LNCaP clone FGC (cell line): ENCODE results near the gene KBTBD12.
"Not testable (repeated sequence)": the region's sequence is repeated elsewhere in the genome, so short reads cannot be mapped to it uniquely, and the experiment has no call there.

Experiments
- DNase-seq: peaks from one replicate; pipeline ENCODE4 v3.0.0-alpha.2; 2011; ENCODE audit warnings: low read depth
- H3K4me3 ChIP-seq: 2 replicates; pipeline ENCODE4 v1.5.1; 2011; ENCODE audit warnings: mild to moderate bottlenecking, low read depth, low read length, control low read depth
- CTCF ChIP-seq: IDR thresholded peaks from 2 replicates; pipeline ENCODE4 v1.5.1; 2012; ENCODE audit warnings: mild to moderate bottlenecking; ENCODE audit not compliant: control insufficient read depth, insufficient read depth; ENCODE audit errors: extremely low read depth

Gene KBTBD12

GRCh38 chr3:127902486-127902885, 12.5 kb upstream of the KBTBD12 start:
- DNase-seq: no peak
- TF ChIP-seq CTCF: no peak
- no peak overlapping the region for H3K4me3 ChIP-seq

DNA sequence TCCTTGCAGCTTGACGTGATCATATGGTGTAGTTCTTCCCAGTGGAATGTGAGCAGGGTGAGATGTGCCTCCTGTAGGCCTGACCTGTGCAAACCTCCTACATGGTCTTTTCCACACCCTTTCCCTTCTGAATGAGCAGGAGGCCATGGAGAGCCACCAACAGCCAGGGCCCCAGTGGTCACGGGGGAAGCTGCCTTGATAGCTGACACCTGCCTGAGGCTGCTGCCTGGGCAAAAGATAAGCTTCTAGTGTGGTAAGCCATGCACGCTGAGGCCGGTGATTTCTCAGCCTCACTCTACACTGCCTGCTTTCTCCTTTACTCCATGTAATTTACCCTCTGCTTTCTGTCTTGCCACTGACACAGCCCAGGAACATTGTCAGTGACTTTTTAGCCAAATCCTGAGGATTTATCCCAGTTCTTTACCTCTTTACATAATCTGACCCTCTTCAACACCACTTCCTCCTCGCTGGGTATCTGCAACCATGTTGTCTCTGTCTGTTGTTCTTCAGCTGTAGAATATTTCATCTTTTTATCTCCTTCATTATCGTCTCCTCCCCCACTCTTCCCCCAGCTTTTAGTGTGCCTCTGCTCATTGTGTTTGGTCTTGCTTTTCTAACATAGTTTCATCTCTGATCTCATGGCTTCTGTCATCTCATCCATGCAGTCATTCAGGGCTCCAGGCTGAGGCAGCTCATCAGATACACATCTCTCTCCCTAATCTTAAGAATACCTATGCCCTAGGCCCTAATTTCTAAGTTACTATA, 11.2 kb upstream of the KBTBD12 start:
- no peak overlapping the region for H3K4me3 ChIP-seq
- no peak for DNase-seq
- no peak for TF ChIP-seq CTCF

DNA sequence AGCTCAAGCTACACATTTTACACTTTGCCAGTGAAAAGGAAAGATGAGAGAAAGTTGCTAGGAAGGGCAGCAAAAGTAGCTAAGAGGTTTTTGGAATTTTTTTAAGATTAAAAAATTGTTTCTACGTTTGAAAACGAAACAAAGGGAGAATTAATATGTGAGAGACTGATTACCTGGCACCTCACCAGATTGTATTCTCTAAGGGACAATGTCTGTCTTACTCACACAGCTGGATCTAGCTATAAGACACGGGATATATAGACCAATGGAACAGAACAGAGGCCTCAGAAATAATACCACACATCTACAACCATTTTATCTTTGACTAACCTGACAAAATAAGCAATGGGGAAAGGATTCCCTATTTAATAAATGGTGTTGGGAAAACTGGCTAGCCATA, 9.5 kb upstream of the KBTBD12 start:
- no peak for TF ChIP-seq CTCF
- H3K4me3 ChIP-seq: no peak overlapping the region
- no peak for DNase-seq

GRCh38 chr3:127906653-127907052, 8.4 kb upstream of the KBTBD12 start:
- DNase-seq, H3K4me3 ChIP-seq: not testable (repeated sequence)

DNA sequence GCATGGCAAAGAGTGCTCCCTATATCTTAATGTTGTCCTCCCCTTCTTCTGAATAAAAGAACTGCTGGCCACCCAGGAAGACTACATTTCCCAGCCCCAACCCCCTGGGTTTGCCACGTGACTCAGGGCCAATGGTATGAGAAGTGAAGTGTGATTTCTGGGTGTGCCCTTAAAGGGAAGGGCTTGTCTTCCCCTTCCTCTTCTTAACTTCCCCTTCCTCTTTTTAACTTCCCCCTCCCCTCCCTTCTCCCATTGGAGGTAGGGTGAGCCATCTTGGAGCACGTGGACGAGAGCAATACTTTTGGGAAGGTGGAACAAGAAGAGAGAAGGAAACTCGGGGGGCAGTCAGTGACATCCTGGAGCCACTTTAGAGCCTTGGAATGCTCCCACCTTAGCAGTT, 6.8 kb upstream of the KBTBD12 start:
- no peak for DNase-seq
- TF ChIP-seq CTCF: no peak
- H3K4me3 ChIP-seq: no peak overlapping the region

- H3K4me3 ChIP-seq: no peak overlapping the region
- TF ChIP-seq CTCF: no peak
- no peak for DNase-seq
Observed at GRCh38 chr3:127908951-127909350, 6.1 kb upstream of the KBTBD12 start.

- no peak for DNase-seq
- TF ChIP-seq CTCF: no peak
- no peak overlapping the region for H3K4me3 ChIP-seq
Observed at GRCh38 chr3:127909646-127910045, 5.4 kb upstream of the KBTBD12 start.
